ENCODE data around the gene IGFALS. TPM values are rescaled to one million over a fixed set of nuclear protein-coding genes. Genes with fewer than 3 reads are reported as not detected.
A peak's percentile ranks its signal among the peaks of the same experiment; 100 is the strongest.

IGFALS gene
- total and polyA plus RNA-seq, 2 of the 4 experiments (the other 2 are of a cell fraction), result not detected

DNA sequence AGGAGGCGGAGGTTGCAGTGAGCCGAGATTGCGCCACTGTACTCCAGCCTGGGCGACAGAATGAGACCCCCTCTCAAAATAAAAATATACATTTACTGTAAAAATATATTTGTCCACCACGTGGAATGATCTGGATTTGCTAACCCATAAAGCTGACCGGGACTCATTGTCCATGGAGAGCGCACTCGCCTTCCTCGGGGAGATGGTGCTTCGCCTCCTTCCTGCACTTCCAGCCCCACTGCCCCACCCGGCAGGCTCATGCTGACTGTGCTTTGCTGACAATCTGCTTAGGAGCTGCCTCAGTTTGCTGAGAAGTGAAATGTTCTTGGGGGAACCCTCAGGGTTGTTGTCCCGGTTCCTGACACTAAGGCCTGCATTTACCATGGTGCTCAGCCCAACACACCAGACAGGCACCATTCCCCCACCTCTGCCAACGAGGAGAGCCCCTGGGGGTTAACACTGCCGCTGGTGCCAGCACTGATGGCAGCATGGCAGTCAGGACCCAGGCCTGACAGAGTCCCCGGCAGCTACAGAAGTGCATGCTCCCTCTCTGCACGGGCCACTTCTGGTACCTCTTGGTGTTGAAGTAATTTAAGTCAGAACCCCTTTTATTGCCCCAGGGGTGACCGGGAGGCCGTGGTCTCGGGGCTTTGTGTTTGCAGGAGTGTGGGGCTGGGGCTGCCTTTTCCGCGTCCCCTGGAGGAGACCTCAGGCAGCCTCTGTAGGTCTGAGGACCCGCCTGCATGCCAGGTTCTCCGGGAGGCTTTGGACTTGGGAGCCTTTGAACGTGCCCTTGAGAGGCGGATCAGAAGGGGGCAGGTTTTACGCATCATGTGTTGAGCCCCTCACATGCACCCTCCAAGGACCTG is 8.3 kb downstream of the IGFALS start:
- POLR2A ChIA-PET (ENCODE audit: unreplicated experiment), result no interaction called here
- H3K9ac ChIP-seq (ENCODE audit: low read depth, low read length), result no peak overlapping the region
- no peak overlapping the region for H3K4me3 ChIP-seq (ENCODE audit: insufficient read depth, low read depth, low read length)
- no peak overlapping the region for H2BK5ac ChIP-seq (ENCODE audit: low read depth, low read length, poor library complexity, severe bottlenecking)
- peaks cover 32% of the 10 kb centered on the region for H3K36me3 ChIP-seq (ENCODE audit: control insufficient read depth, insufficient read depth, low read length)
- no peak overlapping the region for H2BK20ac ChIP-seq (ENCODE audit: low read depth, low read length)
- dilution Hi-C loops (cut with HindIII; ENCODE audit: low sequenced_read_pairs, unreplicated experiment), result no loop called here
- peaks cover 17 to 55% of the 10 kb centered on the region in 2 experiments for H3K79me1 ChIP-seq (ENCODE audit: low read depth in 1 of 2, low read length in 2 of 2)
- 94% methylated on average over 7 of the region's 26 CpGs; no CpG with 5 or more reads in 1 of the 2 experiments for WGBS, 2 experiments (ENCODE audit: extremely low coverage in 2 of 2, insufficient read length in 1 of 2)
- H2AK5ac ChIP-seq (ENCODE audit: low read depth, low read length), result no peak overlapping the region
- H4K5ac ChIP-seq (ENCODE audit: low read depth, low read length), result no peak overlapping the region
- H3K27me3 ChIP-seq (ENCODE audit: control insufficient read depth, insufficient read depth, low read length), result no peaks in the 10 kb centered on the region
- intact Hi-C loops (cut with micrococcal nuclease), result loop anchor here (5.0 kb wide), 1 partner anchor 42 kb away; the partner anchor contains the start of genes FAHD1 and HAGH
- in situ Hi-C loops (cut with MboI; ENCODE audit: low sequenced_read_pairs), result no loop called here
- TF ChIP-seq FOS (IDR thresholded peaks at IDR 0.05; ENCODE audit: low read depth, low read length) (no peak), MAFK (IDR thresholded peaks at IDR 0.05; ENCODE audit: low read depth, low read length) (no peak)
- H3K14ac ChIP-seq (replicated peaks; ENCODE audit: low read depth, low read length), result no peak overlapping the region
- peaks cover 7% of the 10 kb centered on the region; the same call in 1 of the 2 replicates for H3K9me1 ChIP-seq (ENCODE audit: insufficient read depth, low read length)
- H2AK9ac ChIP-seq (replicated peaks; ENCODE audit: low read depth, low read length, poor library complexity), result peak overlapping the region; percentile 55
- H3K9me3 ChIP-seq (ENCODE audit: control insufficient read depth, insufficient read depth, low read length), result no peaks in the 10 kb centered on the region
- ATAC-seq (ENCODE audit: low read depth) (no peak), DNase-seq (no peak)
- peaks cover 38% of the 10 kb centered on the region for H4K20me1 ChIP-seq (ENCODE audit: insufficient read depth, low read length)
- H4K91ac ChIP-seq (ENCODE audit: insufficient read depth, low read depth, low read length), result no peak overlapping the region
- no peak overlapping the region for H2AFZ ChIP-seq (replicated peaks; ENCODE audit: low read length, poor library complexity)
- peaks cover 3% of the 10 kb centered on the region; the same call in 1 of the 2 replicates for H3K4me1 ChIP-seq (ENCODE audit: control insufficient read depth, insufficient read depth, low read length)
- CTCF ChIA-PET, result no interaction called here
- no peak overlapping the region for H3K23ac ChIP-seq (ENCODE audit: low read depth, low read length)
- no peak overlapping the region for H3K18ac ChIP-seq (ENCODE audit: low read depth, low read length)
- H2BK120ac ChIP-seq (ENCODE audit: low read depth, low read length), result no peak overlapping the region
- H3K56ac ChIP-seq (ENCODE audit: extremely low read depth, insufficient read depth, low read length), result no peak overlapping the region
- no peak overlapping the region for H2BK15ac ChIP-seq (ENCODE audit: low read depth, low read length)
- H3K4ac ChIP-seq (ENCODE audit: low read depth, low read length), result no peak overlapping the region
- H3K27ac ChIP-seq (ENCODE audit: insufficient read depth, low read length), result no peak overlapping the region
- no peak overlapping the region for H3K4me2 ChIP-seq (ENCODE audit: low read depth, low read length)
- no TSS peak for BruUV-seq (replicated peaks)
- H4K8ac ChIP-seq (ENCODE audit: low read depth in 2 of 2, low read length in 2 of 2), result no peak overlapping the region
